GM10266 (cell line): ENCODE results near the gene ZNF789.

Source experiments
- DNase-seq: peaks from one replicate; pipeline ENCODE4 v3.0.0; 2012; ENCODE audit errors: extremely low spot score
- CTCF ChIP-seq: IDR thresholded peaks from 2 replicates; pipeline ENCODE4 v1.5.1; 2012; ENCODE audit warnings: mild to moderate bottlenecking, low read depth; ENCODE audit not compliant: control insufficient read depth, insufficient read depth; ENCODE audit errors: missing control alignments

Gene ZNF789

GRCh38 chr7:99478464-99479440 lies 6.1 kb downstream of the ZNF789 start:
- TF ChIP-seq CTCF: no peak
- no peak for DNase-seq

GRCh38 chr7:99485094-99485493 lies 12.4 kb downstream of the ZNF789 start:
- no peak for TF ChIP-seq CTCF

GRCh38 chr7:99489235-99489634 lies 16.5 kb downstream of the ZNF789 start:
- no peak for DNase-seq
- no peak for TF ChIP-seq CTCF

More at GRCh38 chr7:99485094-99485493, 12.4 kb downstream of the ZNF789 start:
- no peak for DNase-seq

DNA sequence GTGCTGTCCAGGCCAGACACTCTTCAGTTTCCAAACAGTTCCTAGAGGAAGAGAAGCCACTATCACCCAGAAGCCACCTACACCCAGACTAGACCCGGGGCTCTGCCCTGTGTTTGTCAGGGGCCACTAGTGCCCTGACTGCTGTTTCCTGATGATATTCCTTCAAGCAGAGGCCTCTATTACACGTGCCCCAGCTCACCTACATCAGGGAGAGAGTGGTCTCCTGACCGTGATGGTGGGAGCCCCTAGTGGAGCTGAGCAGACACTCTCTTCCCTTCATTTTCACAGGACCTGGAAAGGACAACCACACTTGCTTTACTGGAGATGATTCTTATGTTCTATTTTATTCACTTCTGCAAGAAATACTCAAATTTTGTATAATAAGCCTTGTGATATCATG lies 18.2 kb downstream of the ZNF789 start:
- no peak for TF ChIP-seq CTCF
- no peak for DNase-seq

- TF ChIP-seq CTCF: no peak
- DNase-seq: no peak
Observed at GRCh38 chr7:99493823-99494222, 21.1 kb downstream of the ZNF789 start.

DNA sequence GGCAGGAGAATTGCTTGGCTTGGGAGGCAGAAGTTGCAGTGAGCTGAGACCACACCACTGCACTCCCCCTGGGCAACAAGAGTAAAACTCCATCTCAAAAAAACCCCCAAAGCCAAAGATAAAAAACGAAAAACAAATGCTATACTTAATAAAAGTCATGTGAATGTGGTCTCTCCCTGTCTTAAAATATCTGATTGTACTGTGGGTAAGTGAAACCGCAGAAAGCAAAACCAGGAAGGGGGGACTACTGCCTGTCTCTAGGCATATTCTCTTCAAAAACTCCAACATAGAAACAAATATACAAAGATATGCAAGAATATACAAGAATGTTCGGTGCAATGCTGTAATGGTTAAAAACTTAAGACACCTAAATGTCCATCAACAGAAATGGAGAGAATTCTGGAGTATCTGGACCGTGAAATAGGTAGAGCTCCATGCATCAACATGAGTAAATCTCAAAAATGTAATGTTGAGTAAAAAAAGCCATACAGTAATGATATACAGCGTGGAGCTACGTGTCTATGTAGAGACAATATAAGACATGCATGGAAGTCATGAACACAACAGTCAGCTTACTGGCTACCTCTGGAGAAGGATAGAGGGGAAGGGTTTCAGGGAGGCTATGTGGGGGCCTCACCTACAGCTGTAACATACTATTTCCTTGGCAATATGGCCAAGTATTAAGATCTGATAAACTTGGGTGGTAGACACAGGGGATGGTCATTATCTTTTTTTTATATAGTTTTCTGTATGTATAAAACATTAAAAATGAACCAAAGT lies 25.3 kb downstream of the ZNF789 start:
- no peak for TF ChIP-seq CTCF
- DNase-seq: no peak
